ENCODE results near the gene ADORA1.

- TF ChIP-seq CTCF (conservative IDR thresholded peaks at IDR 0.05 in 1 of 2, IDR thresholded peaks at IDR 0.05 in 1 of 2; ENCODE audit: extremely low read depth in 1 of 2, insufficient read depth in 1 of 2, low read depth in 1 of 2, low read length in 2 of 2): no peak
- no peak for TF ChIP-seq EZH2 (IDR thresholded peaks at IDR 0.05; ENCODE audit: borderline replicate concordance, low read length)
These were observed 45.9 kb upstream of the ADORA1 start for GRCh38 chr1:203081465-203082230.
